Measurements from ENCODE around the gene SSBP2.

GRCh38 chr5:81650987-81651386 is 99.9 kb downstream of the SSBP2 start:
- TF ChIP-seq, protein P1, sequence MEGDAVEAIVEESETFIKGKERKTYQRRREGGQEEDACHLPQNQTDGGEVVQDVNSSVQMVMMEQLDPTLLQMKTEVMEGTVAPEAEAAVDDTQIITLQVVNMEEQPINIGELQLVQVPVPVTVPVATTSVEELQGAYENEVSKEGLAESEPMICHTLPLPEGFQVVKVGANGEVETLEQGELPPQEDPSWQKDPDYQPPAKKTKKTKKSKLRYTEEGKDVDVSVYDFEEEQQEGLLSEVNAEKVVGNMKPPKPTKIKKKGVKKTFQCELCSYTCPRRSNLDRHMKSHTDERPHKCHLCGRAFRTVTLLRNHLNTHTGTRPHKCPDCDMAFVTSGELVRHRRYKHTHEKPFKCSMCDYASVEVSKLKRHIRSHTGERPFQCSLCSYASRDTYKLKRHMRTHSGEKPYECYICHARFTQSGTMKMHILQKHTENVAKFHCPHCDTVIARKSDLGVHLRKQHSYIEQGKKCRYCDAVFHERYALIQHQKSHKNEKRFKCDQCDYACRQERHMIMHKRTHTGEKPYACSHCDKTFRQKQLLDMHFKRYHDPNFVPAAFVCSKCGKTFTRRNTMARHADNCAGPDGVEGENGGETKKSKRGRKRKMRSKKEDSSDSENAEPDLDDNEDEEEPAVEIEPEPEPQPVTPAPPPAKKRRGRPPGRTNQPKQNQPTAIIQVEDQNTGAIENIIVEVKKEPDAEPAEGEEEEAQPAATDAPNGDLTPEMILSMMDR (IDR thresholded peaks at IDR 0.05) = no peak
- no peak for TF ChIP-seq POLR2A (IDR thresholded peaks at IDR 0.05)

Data from esophagus squamous epithelium (tissue), 4 donors.